Hepatocyte (in vitro differentiated cells): Measurements from ENCODE around the gene ZNF488. TPM values are rescaled to one million over a fixed set of nuclear protein-coding genes. Genes with fewer than 3 reads are reported as not detected.

Experiments
- DNase-seq: peaks from one replicate; pipeline ENCODE4 v3.0.0-alpha.2; 2016; ENCODE audit warnings: low spot score
- H2AFZ ChIP-seq: fragments of 200-600 bp; sonication (generic); 2 replicates; pipeline ENCODE4 v1.6.0; 2016; ENCODE audit warnings: antibody characterized with exemption, mild to moderate bottlenecking
- H3K27ac ChIP-seq: fragments of 200-600 bp; sonication (generic); 2 replicates; pipeline ENCODE4 v1.5.1; 2016; ENCODE audit warnings: mild to moderate bottlenecking
- H3K27me3 ChIP-seq: fragments of 200-600 bp; sonication (generic); 2 replicates; pipeline ENCODE4 v1.6.1; 2016
- H3K36me3 ChIP-seq: fragments of 200-600 bp; sonication (generic); replicated peaks from 2 replicates; pipeline ENCODE4 v1.5.1; 2016; ENCODE audit warnings: low read depth; ENCODE audit not compliant: insufficient read depth
- H3K4me1 ChIP-seq: fragments of 200-600 bp; sonication (generic); 2 replicates; pipeline ENCODE4 v1.5.1; 2016; ENCODE audit warnings: mild to moderate bottlenecking, moderate library complexity; ENCODE audit not compliant: insufficient read depth
- H3K4me2 ChIP-seq: fragments of 200-600 bp; sonication (generic); 2 replicates; pipeline ENCODE4 v1.6.0; 2016
- H3K4me3 ChIP-seq: fragments of 200-600 bp; sonication (generic); 2 replicates; pipeline ENCODE4 v1.5.1; 2016; ENCODE audit warnings: mild to moderate bottlenecking
- H3K79me2 ChIP-seq: fragments of 200-600 bp; sonication (generic); 2 replicates; pipeline ENCODE4 v1.6.0; 2017; ENCODE audit warnings: mild to moderate bottlenecking
- H3K9me2 ChIP-seq: fragments of 200-600 bp; sonication (generic); replicated peaks from 2 replicates; pipeline ENCODE4 v1.6.0; 2017; ENCODE audit warnings: mild to moderate bottlenecking; ENCODE audit not compliant: insufficient read depth
- H3K9me3 ChIP-seq: fragments of 200-600 bp; sonication (generic); 2 replicates; pipeline ENCODE4 v1.5.1; 2016; ENCODE audit warnings: low read depth, mild to moderate bottlenecking
- H4K20me1 ChIP-seq: fragments of 200-600 bp; sonication (generic); 2 replicates; pipeline ENCODE4 v1.6.0; 2016; ENCODE audit warnings: mild to moderate bottlenecking; ENCODE audit not compliant: insufficient read depth, poor library complexity, severe bottlenecking
- EZH2 ChIP-seq: fragments of 200-600 bp; sonication (generic); IDR thresholded peaks from 2 replicates; pipeline ENCODE4 v1.6.1; 2016; ENCODE audit warnings: antibody characterized with exemption, mild to moderate bottlenecking, borderline replicate concordance
- EZH2phosphoT487 ChIP-seq: fragments of 200-600 bp; sonication (generic); IDR thresholded peaks from one replicate; pipeline ENCODE4 v1.6.1; 2018; ENCODE audit warnings: antibody characterized with exemption, mild to moderate bottlenecking, low read depth, moderate library complexity; ENCODE audit not compliant: unreplicated experiment, severe bottlenecking
- WGBS: methylation state at CpG from one replicate; pipeline ENCODE4 v1.1.6; 2016; ENCODE audit warnings: low lambda C conversion rate; ENCODE audit errors: missing lambda C conversion rate; 5-methylcytosine and 5-hydroxymethylcytosine counted together
- polyA plus RNA-seq: library from polyadenylated mRNA; unstranded; fragments of >200 nt; fragmentation: Nextera tagmentation; extraction: Ambion mirVana; gene quantifications from 2 replicates; pipeline ENCODE4 v1.2.1, GENCODE V29; 2016
- total RNA-seq: library from RNA; depleted of rRNA; stranded (reverse); fragments of >200 nt; gene quantifications from 2 replicates; pipeline ENCODE4 v1.2.3, GENCODE V29; 2014
- TF ChIP-seq, protein P1 (sequence below): fragments of 200-600 bp; sonication (generic); IDR thresholded peaks from 2 replicates; pipeline ENCODE4 v1.5.1; 2016; ENCODE audit warnings: antibody characterized with exemption, mild to moderate bottlenecking; ENCODE audit not compliant: poor library complexity

ZNF488 gene, protein sequence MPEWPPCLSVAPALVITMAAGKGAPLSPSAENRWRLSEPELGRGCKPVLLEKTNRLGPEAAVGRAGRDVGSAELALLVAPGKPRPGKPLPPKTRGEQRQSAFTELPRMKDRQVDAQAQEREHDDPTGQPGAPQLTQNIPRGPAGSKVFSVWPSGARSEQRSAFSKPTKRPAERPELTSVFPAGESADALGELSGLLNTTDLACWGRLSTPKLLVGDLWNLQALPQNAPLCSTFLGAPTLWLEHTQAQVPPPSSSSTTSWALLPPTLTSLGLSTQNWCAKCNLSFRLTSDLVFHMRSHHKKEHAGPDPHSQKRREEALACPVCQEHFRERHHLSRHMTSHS
- total RNA-seq (1.2 and 2.0 TPM in 2 replicates), polyA plus RNA-seq (1.8 and 2.5 TPM in 2 replicates)

DNA sequence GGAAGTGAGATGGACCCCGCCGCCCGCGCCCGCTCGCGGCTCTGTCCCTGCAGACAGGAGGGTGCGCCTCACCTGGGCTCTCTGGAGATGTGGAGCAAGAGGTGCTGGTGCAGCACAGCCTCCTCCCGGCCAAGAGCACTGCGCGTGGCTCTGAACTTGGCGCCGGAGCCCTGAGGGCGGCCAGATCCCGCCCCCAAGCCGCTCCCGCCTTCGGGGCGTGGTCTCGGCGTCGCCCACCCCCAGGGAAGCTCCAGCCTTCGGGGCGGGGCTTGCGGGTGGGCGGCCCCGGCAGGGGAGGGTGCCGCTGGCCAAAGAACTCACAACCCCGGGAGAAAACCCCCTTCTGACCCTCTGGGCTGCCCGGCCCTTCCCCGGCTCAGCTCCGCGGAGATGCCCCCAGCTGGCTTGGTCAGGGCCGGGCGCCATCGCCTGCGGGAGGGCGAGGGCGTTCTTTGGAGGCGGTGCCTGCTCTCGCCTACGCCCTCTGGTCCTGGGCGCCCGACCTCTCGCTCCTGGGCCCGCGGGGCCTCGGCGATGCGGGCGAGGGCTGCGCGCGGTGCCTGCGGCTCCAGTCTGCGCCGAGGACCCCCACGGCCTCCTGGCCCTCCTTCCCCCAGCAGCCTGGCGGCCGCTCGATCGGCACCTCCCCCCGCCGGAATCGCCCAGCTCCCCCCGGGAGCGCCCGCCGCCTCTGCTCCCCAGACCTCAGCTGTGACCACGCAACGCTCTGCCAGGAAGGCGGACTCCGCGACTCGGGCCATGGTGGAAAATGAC lies at the start of gene ZNF488:
Gene ZNF488 (minus strand): TSS at position 146 of the 774 bp plus-strand sequence. CDS start 15,464 bp downstream, outside the sequence.
- Histone ChIP-seq H3K9me2 (no peaks in the 10 kb centered on the region), H3K36me3 (no peaks in the 10 kb centered on the region), H3K27ac (peak within 1 kb of the TSS; percentile 90), H3K9me3 (no peaks in the 10 kb centered on the region), H3K4me1 (peaks cover 6% of the 10 kb centered on the region), H3K27me3 (no peaks in the 10 kb centered on the region), H3K4me2 (peak within 1 kb of the TSS; percentile 84), H4K20me1 (no peaks in the 10 kb centered on the region), H3K4me3 (peak within 1 kb of the TSS; percentile 77), H3K79me2 (no peaks in the 10 kb centered on the region), H2AFZ (peak within 1 kb of the TSS; percentile 84)
- TF ChIP-seq EZH2: no peak
- TF ChIP-seq, protein P1, sequence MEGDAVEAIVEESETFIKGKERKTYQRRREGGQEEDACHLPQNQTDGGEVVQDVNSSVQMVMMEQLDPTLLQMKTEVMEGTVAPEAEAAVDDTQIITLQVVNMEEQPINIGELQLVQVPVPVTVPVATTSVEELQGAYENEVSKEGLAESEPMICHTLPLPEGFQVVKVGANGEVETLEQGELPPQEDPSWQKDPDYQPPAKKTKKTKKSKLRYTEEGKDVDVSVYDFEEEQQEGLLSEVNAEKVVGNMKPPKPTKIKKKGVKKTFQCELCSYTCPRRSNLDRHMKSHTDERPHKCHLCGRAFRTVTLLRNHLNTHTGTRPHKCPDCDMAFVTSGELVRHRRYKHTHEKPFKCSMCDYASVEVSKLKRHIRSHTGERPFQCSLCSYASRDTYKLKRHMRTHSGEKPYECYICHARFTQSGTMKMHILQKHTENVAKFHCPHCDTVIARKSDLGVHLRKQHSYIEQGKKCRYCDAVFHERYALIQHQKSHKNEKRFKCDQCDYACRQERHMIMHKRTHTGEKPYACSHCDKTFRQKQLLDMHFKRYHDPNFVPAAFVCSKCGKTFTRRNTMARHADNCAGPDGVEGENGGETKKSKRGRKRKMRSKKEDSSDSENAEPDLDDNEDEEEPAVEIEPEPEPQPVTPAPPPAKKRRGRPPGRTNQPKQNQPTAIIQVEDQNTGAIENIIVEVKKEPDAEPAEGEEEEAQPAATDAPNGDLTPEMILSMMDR: no peak
- no peak for TF ChIP-seq EZH2phosphoT487
- WGBS: under 1% methylated on average over 45 of the region's 75 CpGs
- DNase-seq: peak; percentile 94

DNA sequence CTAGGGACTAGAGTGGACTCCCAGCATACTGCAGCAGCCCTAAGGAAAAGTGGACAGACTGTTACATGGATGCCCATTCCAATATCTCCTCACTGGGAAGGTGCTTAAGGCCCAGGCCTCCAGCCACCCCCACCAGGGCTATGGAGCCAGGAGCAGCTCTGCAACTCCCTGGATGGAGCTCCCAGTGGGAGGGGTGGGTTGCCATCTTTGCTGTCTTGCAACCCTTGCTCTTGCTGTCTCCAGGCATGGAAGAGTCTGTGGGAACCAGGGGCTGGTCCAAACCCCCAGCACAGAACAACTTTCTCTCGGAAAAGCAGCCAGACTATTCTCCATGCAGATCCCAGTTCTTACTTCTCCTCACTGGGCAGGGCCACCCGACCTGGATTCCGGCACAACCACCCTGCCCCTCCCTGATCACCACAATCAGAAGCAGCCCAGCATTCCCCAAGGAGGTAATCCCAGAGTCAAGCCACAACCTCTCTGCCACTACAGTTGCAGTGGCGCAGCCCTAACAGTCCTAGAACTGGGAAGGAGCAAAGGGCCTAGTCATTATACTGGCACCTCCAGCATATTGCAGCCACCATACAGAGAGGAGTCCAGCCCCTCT lies 41.8 kb upstream of the ZNF488 start:
- WGBS: 87% methylated on average over 4 of the region's 4 CpGs

GRCh38 chr10:47424231-47424630 lies 40.1 kb upstream of the ZNF488 start:
- no peak for DNase-seq
- Histone ChIP-seq H3K4me1 (no peaks in the 10 kb centered on the region), H3K36me3 (no peaks in the 10 kb centered on the region), H3K9me2 (no peaks in the 10 kb centered on the region), H3K4me3 (no peak overlapping the region), H2AFZ (no peak overlapping the region), H3K79me2 (no peaks in the 10 kb centered on the region), H3K27me3 (no peaks in the 10 kb centered on the region), H3K9me3 (no peaks in the 10 kb centered on the region), H4K20me1 (no peaks in the 10 kb centered on the region), H3K4me2 (no peak overlapping the region), H3K27ac (no peak overlapping the region)
- 74% methylated on average over 8 of the region's 8 CpGs for WGBS
- TF ChIP-seq, protein P1: no peak
- TF ChIP-seq EZH2phosphoT487 (no peak), EZH2 (no peak)

More for the DNA sequence above, 41.8 kb upstream of the ZNF488 start:
- no peaks in the 10 kb centered on the region for H3K79me2 ChIP-seq
- no peak overlapping the region for H2AFZ ChIP-seq
- H3K4me3 ChIP-seq: no peak overlapping the region
- H3K9me3 ChIP-seq: no peaks in the 10 kb centered on the region
- H3K27me3 ChIP-seq: no peaks in the 10 kb centered on the region
- H4K20me1 ChIP-seq: no peaks in the 10 kb centered on the region
- TF ChIP-seq EZH2 (no peak), EZH2phosphoT487 (no peak)
- TF ChIP-seq, protein P1: no peak
- H3K27ac ChIP-seq: no peak overlapping the region
- no peaks in the 10 kb centered on the region for H3K4me1 ChIP-seq
- no peaks in the 10 kb centered on the region for H3K9me2 ChIP-seq
- no peaks in the 10 kb centered on the region for H3K36me3 ChIP-seq
- no peak for DNase-seq
- no peak overlapping the region for H3K4me2 ChIP-seq
